Endothelial cell of umbilical vein (primary cell): Measurements from ENCODE around the gene GALNT17. TPM values are rescaled to one million over a fixed set of nuclear protein-coding genes. Genes with fewer than 3 reads are reported as not detected.

ENCODE experiments used
- BruUV-seq: library from RNA; stranded (reverse); fragments of 400-500 nt; replicated peaks from 2 replicates; lab custom pipeline; 2021; lab: Mats Ljungman, UMichigan
- CTCF ChIA-PET: fragments of 300-600, 350-600 bp; sonication (Branson Sonifier 250); formaldehyde crosslinking; loops from one replicate; lab custom pipeline; 2021; ENCODE audit warnings: antibody characterized with exemption, inconsistent platforms; lab: Charles Lee
- POLR2A ChIA-PET: fragments of 300-600, 350-600 bp; sonication (Branson Sonifier 250); formaldehyde crosslinking; loops from one replicate; lab custom pipeline; 2021; ENCODE audit warnings: antibody characterized with exemption, inconsistent platforms; lab: Charles Lee
- DNase-seq: peaks from one replicate; pipeline ENCODE4 v3.0.0-alpha.2; 2011; ENCODE audit warnings: low read depth, low spot score
- FAIRE-seq: peaks from 2 replicates; lab custom pipeline; 2011; peaks lifted over from hg19 to GRCh38; lab: Jason Lieb, UNC
- H2AFZ ChIP-seq: 2 replicates; pipeline ENCODE4 v1.6.0; 2012; ENCODE audit warnings: low read depth, low read length, control low read depth, inconsistent platforms
- H3K27ac ChIP-seq: 2 replicates; pipeline ENCODE4 v1.5.1; 2011; ENCODE audit warnings: low read depth, mild to moderate bottlenecking, control low read depth, low read length, moderate library complexity; ENCODE audit not compliant: insufficient read depth
- H3K27me3 ChIP-seq, 2 experiments: 2 replicates each; pipeline versions ENCODE4 v1.6.0 to v1.6.1; 2011; ENCODE audit warnings: low read length in 2 of 2, mixed read lengths in 1 of 2; ENCODE audit not compliant: control insufficient read depth in 2 of 2, insufficient read depth in 2 of 2
- H3K36me3 ChIP-seq, 2 experiments: 2 replicates in 1 of 2; 3 replicates in 1 of 2; pipeline ENCODE4 v1.5.1; 2011; ENCODE audit warnings: low read length in 2 of 2, mild to moderate bottlenecking in 1 of 2, moderate library complexity in 1 of 2; ENCODE audit not compliant: control insufficient read depth in 2 of 2, insufficient read depth in 2 of 2; ENCODE audit errors: extremely low read depth in 1 of 2
- H3K4me1 ChIP-seq: 3 replicates; pipeline ENCODE4 v1.5.1; 2011; ENCODE audit warnings: mild to moderate bottlenecking, low read length; ENCODE audit not compliant: control insufficient read depth, insufficient read depth; ENCODE audit errors: extremely low read depth
- H3K4me2 ChIP-seq: 2 replicates; pipeline ENCODE4 v1.6.1; 2011; ENCODE audit warnings: low read length, control low read depth, mixed read lengths; ENCODE audit not compliant: insufficient read depth
- H3K4me3 ChIP-seq, 3 experiments: fragments of 200-600 bp in 1 of 3; sonication (generic), shearing (Covaris generic) in 1 of 3; replicated peaks in 1 of 3; 2 replicates each; pipeline ENCODE4 v1.5.1; 2011 to 2016; ENCODE audit warnings: control low read depth in 3 of 3, low read length in 3 of 3, mild to moderate bottlenecking in 2 of 3, inconsistent platforms in 1 of 3, low read depth in 1 of 3, moderate library complexity in 1 of 3; ENCODE audit not compliant: insufficient read depth in 1 of 3
- H3K79me2 ChIP-seq: 2 replicates; pipeline ENCODE4 v1.6.0; 2012; ENCODE audit warnings: low read length, inconsistent platforms; ENCODE audit not compliant: control insufficient read depth, insufficient read depth
- H3K9ac ChIP-seq: replicated peaks from 2 replicates; pipeline ENCODE3; 2011; ENCODE audit warnings: low read length, control low read depth; ENCODE audit not compliant: insufficient read depth; ENCODE audit errors: extremely low read depth
- H3K9me1 ChIP-seq: replicated peaks from 3 replicates; pipeline ENCODE4 v1.6.0; 2011; ENCODE audit warnings: mild to moderate bottlenecking, low read length; ENCODE audit not compliant: control insufficient read depth, insufficient read depth; ENCODE audit errors: extremely low read depth
- H3K9me3 ChIP-seq: replicated peaks from 2 replicates; pipeline ENCODE4 v1.5.1; 2012; ENCODE audit warnings: low read length, inconsistent platforms; ENCODE audit not compliant: control insufficient read depth, insufficient read depth
- H4K20me1 ChIP-seq: replicated peaks from 2 replicates; pipeline ENCODE3; 2011; ENCODE audit warnings: mild to moderate bottlenecking, low read length; ENCODE audit not compliant: control insufficient read depth, insufficient read depth; ENCODE audit errors: extremely low read depth
- EZH2 ChIP-seq: IDR thresholded peaks from 2 replicates; pipeline ENCODE4 v1.6.1; 2012; ENCODE audit warnings: borderline replicate concordance, low read depth, mild to moderate bottlenecking, moderate library complexity, low read length, inconsistent platforms; ENCODE audit not compliant: severe bottlenecking
- GATA2 ChIP-seq: IDR thresholded peaks from 2 replicates; pipeline ENCODE4 v1.7.0; 2011; ENCODE audit warnings: low read depth, mild to moderate bottlenecking, moderate library complexity, mixed read lengths, low read length; ENCODE audit not compliant: insufficient read length, insufficient read depth
- JUN ChIP-seq: IDR thresholded peaks from 2 replicates; pipeline ENCODE4 v1.6.1; 2011; ENCODE audit warnings: borderline replicate concordance, low read depth; ENCODE audit not compliant: insufficient read length, insufficient read depth
- MYC ChIP-seq: IDR thresholded peaks from one replicate; pipeline ENCODE4 v1.6.1; 2011; ENCODE audit warnings: mild to moderate bottlenecking, low read depth, low read length
- POLR2A ChIP-seq: IDR thresholded peaks from 2 replicates; pipeline ENCODE4 v1.6.1; 2012; ENCODE audit warnings: low read depth, mild to moderate bottlenecking, control low read depth, low read length
- dilution Hi-C: fragments of 300-500 bp; cut with MboI; formaldehyde crosslinking; loops from one replicate; pipeline ENCODE4 v1.15.0; 2019; ENCODE audit warnings: low sequenced_read_pairs; ENCODE audit not compliant: extremely low pct_ligation_motif_present
- intact Hi-C: fragments of 100-400 bp; cut with micrococcal nuclease; formaldehyde crosslinking; loops from one replicate; pipeline ENCODE4 v1.10.0; 2022
- polyA plus RNA-seq, 4 experiments: library from polyadenylated mRNA; depleted of rRNA in 3 of 4; stranded (reverse) in 3 of 4; unstranded in 1 of 4; fragments of >200 nt; gene quantifications; 2 replicates each; pipeline versions ENCODE4 v1.2.1 to v1.2.3, GENCODE V29; 2011 to 2012; ENCODE audit warnings: missing spikeins in 1 of 4
- total RNA-seq: library from RNA; stranded (reverse); gene quantifications from 2 replicates; pipeline ENCODE4 v1.2.3, GENCODE V29; 2021

Gene GALNT17
- total and polyA plus RNA-seq, 2 donors (not counting 3 experiments of a cell fraction or from before 2014, with no cell fraction given), result not detected

GRCh38 chr7:71229148-71229547, 97.2 kb downstream of the GALNT17 start:
- Histone ChIP-seq H4K20me1 (no peaks in the 10 kb centered on the region), H3K4me3 (no peak overlapping the region), H3K9me3 (peaks cover 17% of the 10 kb centered on the region), H3K4me1 (no peaks in the 10 kb centered on the region), H2AFZ (no peak overlapping the region), H3K36me3 (no peaks in the 10 kb centered on the region), H3K9ac (no peak overlapping the region), H3K9me1 (no peaks in the 10 kb centered on the region), H3K79me2 (no peaks in the 10 kb centered on the region), H3K27ac (no peak overlapping the region), H3K27me3 (no peaks in the 10 kb centered on the region), H3K4me2 (no peak overlapping the region)
- no peak for TF ChIP-seq JUN
- dilution Hi-C loops (no loop called here), intact Hi-C loops (no loop called here)
- BruUV-seq, result no TSS peak
- DNase-seq (no peak), FAIRE-seq (no peak)
- ChIA-PET CTCF (no interaction called here), POLR2A (no interaction called here)

DNA sequence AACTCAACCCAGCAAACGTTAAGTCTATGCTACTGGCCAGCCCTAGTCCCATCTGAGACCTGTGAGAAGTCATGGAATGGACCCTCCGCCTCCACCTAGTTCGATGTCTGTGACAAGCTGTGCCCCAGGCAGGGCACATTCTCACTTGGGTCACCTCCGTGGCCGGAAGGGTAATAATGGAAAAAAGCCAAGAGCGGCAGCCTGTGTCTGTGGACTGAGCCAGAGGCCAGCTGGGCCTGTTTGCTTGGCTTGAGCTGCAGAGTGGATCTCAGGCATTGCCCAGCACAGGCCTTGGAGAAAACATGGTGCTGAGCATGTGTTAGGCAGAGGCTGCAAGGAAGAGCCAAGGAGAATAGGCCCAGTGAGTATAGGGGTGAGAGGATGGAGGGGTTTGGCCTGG, 97.8 kb downstream of the GALNT17 start:
- Histone ChIP-seq H3K79me2 (no peaks in the 10 kb centered on the region), H2AFZ (no peak overlapping the region), H3K4me2 (no peak overlapping the region), H3K36me3 (no peaks in the 10 kb centered on the region), H3K4me1 (no peaks in the 10 kb centered on the region), H3K4me3 (no peak overlapping the region), H3K9me3 (peaks cover 17% of the 10 kb centered on the region), H3K27me3 (no peaks in the 10 kb centered on the region), H3K9ac (no peak overlapping the region), H3K9me1 (no peaks in the 10 kb centered on the region), H4K20me1 (no peaks in the 10 kb centered on the region), H3K27ac (no peak overlapping the region)
- no TSS peak for BruUV-seq
- TF ChIP-seq MYC, result no peak
- no peak for TF ChIP-seq POLR2A
- TF ChIP-seq EZH2, result no peak
- TF ChIP-seq JUN, result no peak
- no peak for TF ChIP-seq GATA2
- dilution Hi-C loops, result no loop called here
- ChIA-PET CTCF (no interaction called here), POLR2A (no interaction called here)
- no peak for DNase-seq
- intact Hi-C loops, result no loop called here
- FAIRE-seq, result no peak
